Thoracic aorta (tissue), 2 donors: ENCODE measurements around the gene MYADML2. TPM values are rescaled to one million over a fixed set of nuclear protein-coding genes. Genes with fewer than 3 reads are reported as not detected.
A peak's percentile ranks its signal among the peaks of the same experiment; 100 is the strongest.

Experiments used
- ATAC-seq: fragments of 150-250 bp; one replicate; pipeline ENCODE4 v1.8.0; 2017; ENCODE audit warnings: low read depth; ENCODE audit not compliant: insufficient number of reproducible peaks, low FRiP score
- DNase-seq: peaks from one replicate; pipeline ENCODE4 v3.0.0-alpha.2; 2020; ENCODE audit warnings: low spot score
- H3K27ac ChIP-seq, 2 donors: fragments of 200-600 bp; sonication (generic); 1 replicate in 1 of 2; 2 replicates in 1 of 2; pipeline ENCODE4 v1.5.1; 2016; ENCODE audit warnings: mild to moderate bottlenecking in 2 of 2, moderate library complexity in 2 of 2
- H3K27me3 ChIP-seq: fragments of 200-600 bp; sonication (generic); replicated peaks from 2 replicates; pipeline ENCODE4 v1.6.0; 2016; ENCODE audit warnings: mild to moderate bottlenecking; ENCODE audit not compliant: insufficient read depth
- H3K36me3 ChIP-seq: fragments of 200-600 bp; sonication (generic); one replicate; pipeline ENCODE4 v1.5.1; 2016
- H3K4me1 ChIP-seq, 2 donors: fragments of 200-600 bp; sonication (generic); 1 replicate in 1 of 2; 2 replicates in 1 of 2; pipeline versions ENCODE4 v1.5.1 to v1.6.0; 2016; ENCODE audit warnings: low read depth in 2 of 2, mild to moderate bottlenecking in 1 of 2; ENCODE audit not compliant: control insufficient read depth in 1 of 2
- H3K4me3 ChIP-seq: fragments of 200-600 bp; sonication (generic); 2 replicates; pipeline ENCODE4 v1.5.1; 2016; ENCODE audit warnings: mild to moderate bottlenecking
- H3K9me3 ChIP-seq: fragments of 200-600 bp; sonication (generic); 2 replicates; pipeline ENCODE4 v1.5.1; 2016
- CTCF ChIP-seq: fragments of 200-600 bp; sonication (generic); IDR thresholded peaks from one replicate; pipeline ENCODE4 v1.5.1; 2019; ENCODE audit warnings: antibody characterized with exemption
- total RNA-seq, 2 donors: library from RNA; depleted of rRNA; stranded (reverse); fragments of >200 nt; gene quantifications; one replicate each; pipeline versions ENCODE4 v1.1.0 to v1.2.3, GENCODE V29; 2016

MYADML2 gene
- total RNA-seq, 2 donors from 2014 or later, result not detected

GRCh38 chr17:81898029-81898866 is 48.8 kb downstream of the MYADML2 start:
- Histone ChIP-seq H3K27ac (no peak overlapping the region), H3K36me3 (peaks cover 44% of the 10 kb centered on the region), H3K27me3 (no peaks in the 10 kb centered on the region), H3K9me3 (no peaks in the 10 kb centered on the region), H3K4me3 (no peak overlapping the region), H3K4me1 (peaks cover 9 to 13% of the 10 kb centered on the region in 2 donors)
- TF ChIP-seq CTCF, result no peak
- DNase-seq (no peak), ATAC-seq (no peak)

DNA sequence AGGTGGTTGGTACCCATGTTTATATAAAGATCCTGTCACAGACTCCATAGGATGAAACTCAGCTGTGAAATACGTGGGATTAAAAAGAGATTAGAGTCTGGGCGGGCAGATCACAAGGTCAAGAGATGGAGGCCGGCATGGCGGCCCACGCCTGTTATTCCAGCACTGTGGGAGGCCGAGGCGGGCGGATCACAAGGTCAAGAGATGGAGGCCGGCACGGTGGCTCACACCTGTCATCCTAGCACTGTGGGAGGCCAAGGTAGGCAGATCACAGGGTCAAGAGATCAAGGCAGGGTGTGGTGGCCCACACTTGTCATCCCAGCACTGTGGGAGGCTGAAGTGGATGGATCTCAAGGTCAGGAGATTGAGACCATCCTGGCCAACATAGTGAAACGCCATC is 51.6 kb downstream of the MYADML2 start:
- Histone ChIP-seq H3K36me3 (peaks cover 43% of the 10 kb centered on the region), H3K4me3 (no peak overlapping the region), H3K4me1 (peaks cover 5 to 14% of the 10 kb centered on the region in 2 donors), H3K27me3 (no peaks in the 10 kb centered on the region), H3K27ac (no peak overlapping the region), H3K9me3 (no peaks in the 10 kb centered on the region)
- ATAC-seq (no peak), DNase-seq (no peak)
- TF ChIP-seq CTCF, result no peak

- Histone ChIP-seq H3K4me1 (peaks cover 8 to 26% of the 10 kb centered on the region in 2 donors), H3K27ac (peak overlapping the region; percentile 73 to 91), H3K36me3 (peaks cover 46% of the 10 kb centered on the region), H3K9me3 (no peaks in the 10 kb centered on the region), H3K4me3 (peak overlapping the region; percentile 97), H3K27me3 (no peaks in the 10 kb centered on the region)
- ATAC-seq (no peak), DNase-seq (no peak)
- no peak for TF ChIP-seq CTCF
Observed at GRCh38 chr17:81891303-81891552, 55.8 kb downstream of the MYADML2 start.

GRCh38 chr17:81890447-81891302 is 56.4 kb downstream of the MYADML2 start:
- no peak for DNase-seq
- H3K36me3 ChIP-seq, result peaks cover 45% of the 10 kb centered on the region

More at GRCh38 chr17:81890447-81891302, 56.4 kb downstream of the MYADML2 start:
- TF ChIP-seq CTCF, result no peak
- peaks cover 8 to 26% of the 10 kb centered on the region in 2 donors for H3K4me1 ChIP-seq
- no peak for ATAC-seq
- peak overlapping the region; percentile 73 to 91 for H3K27ac ChIP-seq
- H3K9me3 ChIP-seq, result no peaks in the 10 kb centered on the region
- H3K4me3 ChIP-seq, result peak overlapping the region; percentile 97
- no peaks in the 10 kb centered on the region for H3K27me3 ChIP-seq

Other genes with a start within 250 kb of the MYADML2 start
- gene MRPL12, start 243.9 kb downstream of the MYADML2 start, total RNA-seq, result 10 to 100 TPM; 19.8 to 33.4 TPM
- 1 to 10 TPM; 2.2 to 4.7 TPM for gene SLC25A10, start 234.9 kb downstream of the MYADML2 start, total RNA-seq
- gene GCGR, start 143.1 kb downstream of the MYADML2 start, total RNA-seq, result not detected
- 100 to 1,000 TPM in 1 of 2 donors, 10 to 100 TPM in 1; 57.5 to 116 TPM for gene MCRIP1, start 113.9 kb downstream of the MYADML2 start, total RNA-seq
- not detected for gene PPP1R27, start 112.2 kb downstream of the MYADML2 start, total RNA-seq
- gene P4HB, start 86.7 kb downstream of the MYADML2 start, total RNA-seq, result 100 to 1,000 TPM; 515 to 655 TPM
- 100 to 1,000 TPM; 206 to 324 TPM for gene ARHGDIA, start 75.9 kb downstream of the MYADML2 start, total RNA-seq
- gene ALYREF, start 55.6 kb downstream of the MYADML2 start, total RNA-seq, result 10 to 100 TPM; 43.8 to 51.4 TPM
- gene ANAPC11, start 55.5 kb downstream of the MYADML2 start, total RNA-seq, result 100 to 1,000 TPM in 1 of 2 donors, 10 to 100 TPM in 1; 94.1 to 120 TPM
- gene NPB, start 45.0 kb downstream of the MYADML2 start, total RNA-seq, result 1 to 10 TPM in 1 of 2 donors, under 1 TPM in 1; 0.35 to 2.6 TPM
- 10 to 100 TPM; 13.6 to 81.9 TPM for gene PCYT2, start 35.8 kb downstream of the MYADML2 start, total RNA-seq
- gene SIRT7, start 29.1 kb downstream of the MYADML2 start, total RNA-seq, result 10 to 100 TPM; 15.8 to 41.3 TPM
- 10 to 100 TPM; 29.8 to 32.1 TPM for gene MAFG, start 19.5 kb downstream of the MYADML2 start, total RNA-seq
- 10 to 100 TPM; 14.4 to 15.0 TPM for gene PYCR1, start 9.9 kb downstream of the MYADML2 start, total RNA-seq
- not detected for gene NOTUM, start 14.0 kb upstream of the MYADML2 start, total RNA-seq
- 10 to 100 TPM; 20.6 to 41.3 TPM for gene ASPSCR1, start 30.4 kb upstream of the MYADML2 start, total RNA-seq
- gene CENPX, start 75.6 kb upstream of the MYADML2 start, total RNA-seq, result 10 to 100 TPM; 31.4 to 40.4 TPM
- 10 to 100 TPM in 1 of 2 donors, 1 to 10 TPM in 1; 6.1 to 14.2 TPM for gene LRRC45, start 76.1 kb upstream of the MYADML2 start, total RNA-seq
- 1 to 10 TPM in 1 of 2 donors, not detected in 1; 1.8 TPM for gene RAC3, start 84.4 kb upstream of the MYADML2 start, total RNA-seq
- gene DCXR, start 90.5 kb upstream of the MYADML2 start, total RNA-seq, result 10 to 100 TPM; 33.9 to 87.1 TPM
- gene RFNG, start 104.6 kb upstream of the MYADML2 start, total RNA-seq, result 10 to 100 TPM; 39.9 to 45.3 TPM
- 10 to 100 TPM; 43.2 to 91.9 TPM for gene GPS1, start 104.7 kb upstream of the MYADML2 start, total RNA-seq
- gene DUS1L, start 118.6 kb upstream of the MYADML2 start, total RNA-seq, result 10 to 100 TPM; 77.3 to 88.9 TPM
- gene FASN, start 151.0 kb upstream of the MYADML2 start, total RNA-seq, result 10 to 100 TPM; 49.6 to 50.9 TPM